Stimulated activated naive CD8-positive, alpha-beta T cell treated with anti-CD3 and anti-CD28 coated beads, Interleukin-15, amount 100 ng/mL, for 72 hours (primary cell): ENCODE results near the gene PIGQ.
A peak's percentile ranks its signal among the peaks of the same experiment; 100 is the strongest.

Experiments used
- ATAC-seq: fragments of 150-1000 bp; cut with Tn5 transposase; 2 replicates; pipeline ENCODE4 v1.10.0; 2021; ENCODE audit warnings: mild to moderate bottlenecking, moderate library complexity
- DNase-seq, 2 donors: peaks; one replicate each; pipeline ENCODE4 v3.0.0; 2021 to 2022
- H3K27ac Mint-ChIP-seq, 2 donors: one replicate each; pipeline ENCODE4 v1.8.0; 2022; ENCODE audit warnings: mild to moderate bottlenecking in 2 of 2, mixed read lengths in 2 of 2, moderate library complexity in 2 of 2
- H3K27me3 Mint-ChIP-seq: one replicate; pipeline ENCODE4 v1.8.0; 2022; ENCODE audit warnings: mixed read lengths
- H3K4me1 Mint-ChIP-seq: one replicate; pipeline ENCODE4 v1.8.0; 2022; ENCODE audit warnings: mild to moderate bottlenecking, mixed read lengths
- H3K4me3 Mint-ChIP-seq, 2 donors: one replicate each; pipeline ENCODE4 v1.8.0; 2022; ENCODE audit warnings: mild to moderate bottlenecking in 2 of 2, mixed read lengths in 2 of 2, moderate library complexity in 1 of 2
- H3K9me3 Mint-ChIP-seq, 2 donors: one replicate each; pipeline ENCODE4 v1.8.0; 2022; ENCODE audit warnings: mixed read lengths in 2 of 2

PIGQ gene

DNA sequence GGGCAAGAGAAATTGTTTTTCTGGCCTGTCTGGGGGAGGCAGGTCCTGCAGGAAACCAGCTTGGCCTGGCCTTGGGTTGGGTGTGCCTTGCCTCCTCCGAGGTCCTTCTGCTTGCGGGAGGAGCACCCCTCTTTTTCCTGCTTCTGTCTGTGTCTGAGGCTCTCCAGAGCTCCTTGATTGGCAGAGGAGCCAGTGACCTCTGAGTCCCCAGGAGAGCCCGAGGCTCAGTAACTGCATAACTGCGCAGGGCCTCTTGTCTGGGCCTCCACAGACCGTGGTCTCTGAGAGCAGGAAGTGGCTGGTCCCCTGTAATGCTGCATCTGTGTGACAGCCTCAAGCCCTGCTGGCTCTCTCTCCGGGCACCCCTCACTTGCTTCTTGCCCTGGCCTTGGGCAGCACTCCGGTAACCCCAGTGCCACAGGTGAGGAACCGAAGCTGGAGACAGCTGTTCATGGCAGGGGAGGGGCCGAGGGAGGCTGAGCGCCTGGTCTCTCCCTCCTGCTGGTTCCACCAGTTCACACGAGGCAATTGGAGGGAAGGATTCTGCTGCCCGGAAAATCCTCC, 40.7 kb upstream of the PIGQ start:
- Mint-ChIP-seq H3K9me3 (no peaks in the 10 kb centered on the region), H3K4me1 (peaks cover 55% of the 10 kb centered on the region), H3K27me3 (no peaks in the 10 kb centered on the region), H3K27ac (peak overlapping the region; percentile 93 to 94), H3K4me3 (peak overlapping the region; percentile 92 to 95)
- DNase-seq (peak; percentile 29 to 41), ATAC-seq (no peak)

DNA sequence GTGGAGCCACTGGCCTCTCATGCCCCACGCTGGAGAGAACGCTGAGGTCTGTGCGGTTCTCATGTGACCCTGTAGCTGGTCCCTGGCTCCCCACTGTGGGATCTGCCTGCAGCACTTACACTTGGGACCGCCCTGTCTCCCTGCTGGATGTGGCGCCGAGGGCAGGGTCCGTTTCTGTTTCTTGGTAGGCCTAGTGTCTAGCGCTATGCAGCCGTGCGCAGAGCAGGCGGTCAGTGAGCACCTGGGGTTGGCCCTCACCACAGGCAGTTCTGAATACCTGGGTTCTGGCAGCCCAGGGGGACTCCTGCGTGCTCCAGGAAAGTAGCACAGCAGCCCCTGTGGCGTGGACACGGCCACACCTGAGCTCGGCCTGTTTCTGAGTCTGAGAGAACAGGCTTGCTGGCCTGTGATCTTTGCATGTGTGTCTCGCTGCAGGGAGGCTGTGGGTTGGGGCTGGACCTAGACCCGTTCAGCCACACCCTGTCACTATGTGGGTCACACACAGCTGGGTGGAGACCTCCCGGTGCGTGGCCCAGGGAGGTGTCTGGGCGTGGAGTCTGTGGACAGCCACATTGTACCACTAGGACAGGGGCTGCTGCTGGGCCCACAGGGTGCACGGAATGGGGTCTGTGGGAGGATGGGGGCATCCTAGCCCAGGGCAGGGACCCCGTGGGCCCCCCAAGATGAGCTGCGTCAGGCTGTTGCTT, 39.5 kb upstream of the PIGQ start:
- no peak for ATAC-seq
- Mint-ChIP-seq H3K27me3 (no peaks in the 10 kb centered on the region), H3K9me3 (no peaks in the 10 kb centered on the region), H3K27ac (peak overlapping the region in 1 of 2 donors; percentile 76), H3K4me1 (peaks cover 43% of the 10 kb centered on the region), H3K4me3 (peak overlapping the region; percentile 29 to 54)
- DNase-seq: no peak

DNA sequence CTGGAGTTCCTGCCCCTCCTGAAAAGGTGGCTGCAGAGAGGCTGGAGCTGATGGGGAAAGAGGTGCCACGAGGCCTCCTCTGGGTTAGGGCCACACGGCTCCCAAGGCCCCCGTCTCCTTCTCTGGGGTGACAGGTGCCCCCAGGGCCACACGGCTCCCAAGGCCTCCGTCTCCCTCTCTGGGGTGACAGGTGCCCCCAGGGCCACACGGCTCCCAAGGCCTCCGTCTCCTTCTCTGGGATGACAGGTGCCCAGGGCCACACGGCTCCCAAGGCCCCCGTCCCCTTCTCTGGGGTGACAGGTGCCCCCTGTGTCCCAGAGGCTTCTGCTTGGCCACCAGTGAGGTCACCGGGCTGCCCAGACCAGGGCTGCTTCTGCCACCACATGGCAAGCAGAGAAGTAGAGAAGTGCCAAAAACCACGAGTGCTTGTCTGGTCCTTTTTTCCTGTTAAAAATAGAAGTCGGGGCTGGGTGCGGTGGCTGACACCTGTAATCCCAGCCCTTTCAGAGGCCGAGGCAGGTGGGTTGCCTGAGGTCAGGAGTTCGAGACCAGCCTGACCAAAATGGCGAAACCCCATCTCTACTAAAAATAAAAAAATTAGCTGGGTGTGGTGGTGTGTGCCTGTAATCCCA, 38.2 kb upstream of the PIGQ start:
- Mint-ChIP-seq H3K4me1 (peaks cover 30% of the 10 kb centered on the region), H3K4me3 (no peak overlapping the region), H3K9me3 (no peaks in the 10 kb centered on the region), H3K27me3 (no peaks in the 10 kb centered on the region), H3K27ac (peak overlapping the region in 1 of 2 donors; percentile 19)
- no peak for DNase-seq
- no peak for ATAC-seq

DNA sequence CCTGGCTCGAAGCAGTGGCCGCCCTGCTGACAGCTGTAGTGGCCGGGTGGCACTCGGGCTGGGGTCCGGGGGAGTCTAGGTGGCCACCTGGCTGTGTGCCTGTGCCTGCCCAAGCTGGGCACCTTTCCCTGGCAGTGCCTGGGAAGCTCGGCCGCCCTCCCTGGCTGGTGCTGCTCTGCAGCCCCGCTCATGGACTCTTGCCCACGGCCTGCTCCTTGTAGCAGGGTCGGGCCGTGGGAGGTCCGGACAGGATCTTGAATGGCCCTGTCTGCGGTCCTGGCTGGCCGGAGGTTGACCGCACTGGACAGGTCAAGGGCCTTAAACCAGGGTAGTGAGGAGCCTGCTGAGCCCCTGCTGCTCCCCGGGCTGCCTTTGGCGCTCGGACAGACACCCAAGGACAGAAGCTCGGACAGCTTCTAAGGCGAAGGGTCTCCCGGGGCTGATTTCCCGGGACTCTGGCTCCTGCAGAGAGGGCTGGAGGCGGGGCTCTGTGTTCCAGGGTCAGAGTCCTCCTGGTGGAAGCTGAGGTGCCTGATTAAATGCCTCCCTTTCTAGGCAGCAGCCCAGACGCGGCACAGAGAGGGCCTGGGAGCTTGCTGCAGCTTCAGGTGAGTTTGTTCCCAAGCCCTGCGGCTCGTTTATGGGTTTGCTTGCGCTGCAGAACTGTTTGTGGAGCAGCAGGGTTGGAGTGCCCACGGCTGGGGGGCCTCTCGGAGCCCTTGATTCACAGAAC, 36.2 kb upstream of the PIGQ start:
- peaks cover 29% of the 10 kb centered on the region for H3K4me1 Mint-ChIP-seq
- H3K27me3 Mint-ChIP-seq: no peaks in the 10 kb centered on the region
- H3K27ac Mint-ChIP-seq: peak overlapping the region in 1 of 2 donors; percentile 48
- H3K4me3 Mint-ChIP-seq: no peak overlapping the region
- DNase-seq: no peak
- H3K9me3 Mint-ChIP-seq: no peaks in the 10 kb centered on the region
- ATAC-seq: no peak

DNA sequence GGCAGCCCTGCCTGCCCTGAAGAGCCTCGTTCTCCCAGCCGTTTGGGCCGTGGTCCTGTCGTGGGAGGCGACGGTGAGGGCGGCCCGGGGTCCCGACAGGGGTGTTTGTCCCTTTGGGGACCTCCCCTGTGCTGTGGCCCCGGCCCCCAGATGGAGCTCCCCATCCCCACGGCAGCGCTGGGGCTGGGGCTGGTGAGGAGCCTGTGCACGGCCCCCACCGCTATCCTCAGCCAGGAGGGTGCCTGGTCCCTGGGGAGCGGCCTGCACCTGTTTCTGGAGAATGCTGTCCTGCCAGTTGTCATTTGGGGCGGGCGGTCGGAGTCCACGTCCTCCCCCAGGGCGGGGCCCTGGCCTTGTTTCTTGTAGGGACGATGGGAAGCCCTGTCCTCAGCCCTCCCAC, 35.6 kb upstream of the PIGQ start:
- Mint-ChIP-seq H3K9me3 (no peaks in the 10 kb centered on the region), H3K27me3 (no peaks in the 10 kb centered on the region), H3K4me3 (no peak overlapping the region), H3K27ac (peak overlapping the region in 1 of 2 donors; percentile 48), H3K4me1 (peaks cover 23% of the 10 kb centered on the region)
- DNase-seq: no peak
- peak; percentile 24 for ATAC-seq

DNA sequence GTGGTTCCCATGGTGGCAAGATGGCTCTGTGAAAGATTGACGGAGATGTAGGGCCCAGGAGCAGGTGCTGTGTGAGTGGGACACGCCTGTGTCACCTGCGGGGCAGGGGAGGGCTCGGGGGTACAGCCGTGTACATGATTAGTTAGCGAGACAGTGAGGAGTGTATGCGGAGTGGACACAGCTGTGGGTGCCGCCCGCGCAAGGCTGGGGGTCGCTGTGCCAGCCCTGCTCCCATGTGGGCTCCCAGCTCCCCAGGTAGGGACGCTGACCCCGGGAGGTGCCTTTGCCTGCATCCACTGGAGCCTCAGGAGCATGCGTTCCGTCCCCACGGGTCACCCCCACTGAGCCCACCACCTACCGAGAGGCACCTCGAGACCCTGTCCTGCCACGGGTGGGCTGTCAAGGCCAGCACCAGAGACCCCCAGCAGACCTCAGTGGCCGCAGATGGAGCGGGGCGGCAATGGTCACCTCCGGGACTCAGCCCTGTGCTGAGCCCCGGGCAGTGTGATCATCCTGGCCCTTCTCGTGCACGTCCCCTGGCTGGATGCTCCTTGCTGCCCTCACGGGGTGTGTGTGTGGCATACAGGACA, 34.8 kb upstream of the PIGQ start:
- no peaks in the 10 kb centered on the region for H3K9me3 Mint-ChIP-seq
- peaks cover 15% of the 10 kb centered on the region for H3K4me1 Mint-ChIP-seq
- H3K4me3 Mint-ChIP-seq: no peak overlapping the region
- ATAC-seq (no peak), DNase-seq (no peak)
- no peaks in the 10 kb centered on the region for H3K27me3 Mint-ChIP-seq
- peak overlapping the region in 1 of 2 donors; percentile 66 for H3K27ac Mint-ChIP-seq

DNA sequence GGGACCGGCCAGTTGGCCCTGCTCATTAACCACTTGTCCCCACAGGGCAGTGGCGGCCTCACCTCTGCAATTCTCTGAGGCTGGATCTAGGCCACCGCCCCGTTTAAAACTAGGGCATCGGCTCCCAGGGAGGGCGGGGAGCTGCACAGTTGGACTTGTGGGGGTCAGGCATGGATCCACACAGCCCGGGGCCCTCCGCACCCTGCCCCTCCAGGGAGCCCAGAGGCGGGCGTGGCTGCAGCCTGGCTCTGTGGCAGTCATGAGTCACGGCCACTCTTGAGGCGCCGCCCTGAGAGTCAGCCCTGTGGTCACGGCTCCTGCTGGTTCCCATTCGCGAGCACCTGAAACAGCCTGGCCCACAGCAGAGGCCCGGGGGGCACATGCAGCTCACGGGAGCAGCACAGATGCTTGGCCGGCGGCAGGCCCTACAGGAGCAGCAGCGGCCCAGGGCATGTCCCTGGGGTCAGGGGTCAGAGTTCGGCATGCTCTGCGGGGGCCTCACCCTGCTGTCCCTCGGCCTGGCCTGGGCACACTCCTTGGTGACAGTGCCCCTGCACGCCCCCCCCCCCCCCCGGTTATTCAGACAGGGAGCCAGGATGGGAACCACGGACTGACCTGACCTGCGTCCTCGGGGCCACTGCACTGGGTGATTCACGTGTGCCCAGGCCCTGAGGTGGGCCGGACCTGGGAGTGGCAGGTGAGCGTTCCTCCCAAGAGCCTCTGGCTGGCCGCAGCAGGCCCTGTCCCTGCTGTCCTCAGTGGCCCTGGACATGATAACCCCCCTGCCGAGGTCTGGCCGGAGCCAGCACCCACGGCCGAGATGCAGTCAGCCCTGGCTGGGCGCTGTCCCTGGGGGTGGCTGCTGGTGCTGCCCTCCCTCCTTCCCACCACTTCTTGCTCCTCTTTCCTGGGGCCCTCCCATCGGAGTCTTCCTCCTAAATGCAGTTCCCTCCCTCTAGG, 34.0 kb upstream of the PIGQ start:
- Mint-ChIP-seq H3K4me1 (peaks cover 8% of the 10 kb centered on the region), H3K27me3 (no peaks in the 10 kb centered on the region), H3K4me3 (no peak overlapping the region), H3K27ac (no peak overlapping the region), H3K9me3 (no peaks in the 10 kb centered on the region)
- DNase-seq: no peak
- ATAC-seq: no peak

DNA sequence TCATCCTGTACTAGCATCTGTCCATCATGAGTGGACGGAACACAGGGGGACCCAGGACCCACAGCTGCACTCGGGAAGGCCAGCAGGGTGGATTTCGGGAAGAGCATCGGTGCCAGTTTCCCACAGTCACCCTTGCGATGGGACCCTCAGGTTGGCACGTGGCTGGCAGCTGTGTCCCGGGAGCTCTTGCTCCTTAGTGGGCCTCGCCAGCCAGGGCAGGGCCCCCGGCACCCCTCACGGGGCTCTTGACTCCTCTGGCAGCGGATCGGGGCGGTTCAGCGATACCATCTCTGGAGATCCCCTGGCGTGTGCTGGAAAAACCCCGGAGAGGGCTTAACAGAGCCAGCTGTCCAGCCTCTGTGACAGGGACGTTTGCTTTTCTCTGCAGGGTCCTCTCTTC, 33.0 kb upstream of the PIGQ start:
- H3K4me3 Mint-ChIP-seq: no peak overlapping the region
- no peak for ATAC-seq
- DNase-seq: no peak
- H3K9me3 Mint-ChIP-seq: no peaks in the 10 kb centered on the region
- peaks cover 8% of the 10 kb centered on the region for H3K4me1 Mint-ChIP-seq
- H3K27me3 Mint-ChIP-seq: no peaks in the 10 kb centered on the region
- H3K27ac Mint-ChIP-seq: no peak overlapping the region

DNA sequence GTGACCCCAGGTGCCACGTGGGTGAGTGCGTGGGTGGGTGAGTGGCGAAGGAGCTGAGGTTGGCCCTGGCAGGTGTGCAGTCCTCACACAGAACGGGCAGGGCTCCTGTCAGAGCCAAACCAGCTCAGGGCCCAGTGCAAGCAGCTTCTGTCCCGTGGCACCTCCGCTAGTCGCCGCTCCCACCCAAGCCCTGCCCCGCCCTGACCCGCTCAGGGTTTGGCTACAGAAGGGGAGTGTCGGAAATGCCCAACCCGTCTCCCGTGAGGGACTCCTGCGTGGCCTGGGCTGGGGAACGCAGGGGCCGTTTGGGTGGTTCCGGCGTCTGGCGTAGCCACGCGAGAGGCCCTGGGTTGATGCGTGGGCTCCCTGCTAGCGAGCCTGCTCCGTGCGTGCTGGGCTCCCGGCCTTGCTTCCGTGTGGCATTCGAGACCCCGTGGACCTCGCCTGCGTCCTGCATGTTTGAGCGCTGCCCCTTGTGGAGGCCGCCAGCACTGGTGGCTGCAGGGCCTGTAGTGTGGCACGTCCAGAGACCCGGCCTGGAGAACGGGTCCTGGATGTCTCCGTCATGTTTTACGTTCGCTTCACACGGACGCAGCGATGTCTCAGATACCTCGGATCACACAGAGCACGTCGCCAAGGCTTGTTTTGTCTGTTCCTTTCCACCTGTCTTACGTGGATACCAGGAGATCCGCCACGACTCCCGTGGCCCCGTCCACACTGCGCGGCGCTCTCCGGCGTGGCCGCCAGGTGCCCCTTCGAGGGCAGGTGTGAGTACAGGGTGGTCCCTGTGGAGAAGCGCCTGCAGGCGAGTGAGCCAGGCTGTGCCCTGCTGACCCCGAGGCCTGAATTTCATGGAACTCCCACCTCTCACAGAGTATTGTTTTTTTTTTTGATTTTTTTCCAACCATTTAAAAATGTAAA, 32.1 kb upstream of the PIGQ start:
- ATAC-seq (no peak), DNase-seq (no peak)
- no peak overlapping the region for H3K27ac Mint-ChIP-seq
- H3K27me3 Mint-ChIP-seq: no peaks in the 10 kb centered on the region
- no peak overlapping the region for H3K4me3 Mint-ChIP-seq
- H3K9me3 Mint-ChIP-seq: no peaks in the 10 kb centered on the region
- peaks cover 8% of the 10 kb centered on the region for H3K4me1 Mint-ChIP-seq

DNA sequence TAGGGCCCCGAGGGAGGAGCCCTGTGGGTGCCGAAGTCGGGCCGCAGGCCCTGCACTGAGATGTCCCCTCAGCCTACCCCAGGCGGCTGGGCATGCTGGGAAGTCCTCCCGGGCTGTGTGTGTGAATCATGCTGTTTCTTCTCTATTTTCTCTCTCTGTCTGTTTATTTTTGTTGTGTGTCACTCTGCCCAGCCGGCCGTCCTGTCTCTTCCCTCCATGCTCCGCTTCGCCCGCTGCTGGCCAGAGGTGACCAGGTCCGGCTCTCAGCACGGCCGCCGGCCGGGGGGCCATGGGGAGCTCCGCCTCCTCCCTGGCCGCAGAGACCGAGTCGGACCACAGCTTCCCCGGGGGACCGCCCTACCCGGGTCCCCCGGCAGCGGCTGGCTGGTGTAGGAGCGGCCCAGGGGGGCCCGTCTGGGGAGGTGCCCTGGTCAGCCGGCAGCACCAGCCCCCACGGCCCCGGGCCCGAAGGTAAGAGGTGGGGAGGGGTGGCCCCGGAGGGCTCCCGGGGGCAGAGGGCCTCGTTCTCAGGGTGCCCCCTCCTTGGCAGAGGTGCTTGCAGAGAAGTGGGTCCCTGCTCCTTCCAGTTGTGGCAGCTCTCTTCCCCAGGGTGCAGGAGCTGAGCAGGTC, 29.8 kb upstream of the PIGQ start:
- DNase-seq (no peak), ATAC-seq (peak; percentile 55)
- Mint-ChIP-seq H3K27ac (no peak overlapping the region), H3K4me1 (peaks cover 4% of the 10 kb centered on the region), H3K4me3 (no peak overlapping the region), H3K9me3 (no peaks in the 10 kb centered on the region), H3K27me3 (no peaks in the 10 kb centered on the region)

DNA sequence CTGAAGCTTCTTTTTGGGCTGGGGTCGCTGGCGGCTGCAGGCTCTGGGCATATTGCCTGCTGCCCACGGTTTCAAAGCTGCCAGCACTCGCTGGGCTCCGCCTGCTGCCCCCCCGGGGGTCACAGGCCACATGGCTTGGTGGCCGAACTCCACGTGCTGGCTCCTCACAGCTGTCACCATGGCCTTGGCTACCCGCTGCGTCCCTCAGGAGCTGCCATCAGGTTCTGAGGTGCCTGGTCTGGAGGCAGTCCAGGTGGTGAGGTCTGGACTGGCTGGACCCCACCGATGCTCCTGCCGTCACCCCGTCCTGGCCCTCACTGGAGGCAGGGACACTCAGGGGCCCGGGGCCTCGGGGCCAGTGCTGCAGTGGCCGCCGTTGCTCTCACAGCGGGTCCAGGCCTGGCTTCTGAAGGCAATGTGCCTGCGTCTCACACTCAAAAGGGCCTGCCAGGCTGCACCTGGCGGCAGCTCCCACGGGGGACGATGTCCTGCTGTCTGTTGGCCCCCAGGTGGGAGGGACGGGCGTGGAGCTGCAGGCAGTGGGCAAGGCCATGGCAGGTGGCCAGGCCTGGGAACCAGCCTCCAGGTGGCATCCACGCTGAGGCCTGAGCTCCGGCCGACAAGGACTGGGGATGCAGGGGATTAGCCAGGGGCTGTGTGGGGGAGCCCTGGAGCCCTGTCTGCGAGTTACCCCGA, 29.0 kb upstream of the PIGQ start:
- Mint-ChIP-seq H3K4me1 (peaks cover 4% of the 10 kb centered on the region), H3K4me3 (no peak overlapping the region), H3K27me3 (no peaks in the 10 kb centered on the region), H3K9me3 (no peaks in the 10 kb centered on the region), H3K27ac (peak overlapping the region in 1 of 2 donors; percentile 48)
- no peak for DNase-seq
- no peak for ATAC-seq

DNA sequence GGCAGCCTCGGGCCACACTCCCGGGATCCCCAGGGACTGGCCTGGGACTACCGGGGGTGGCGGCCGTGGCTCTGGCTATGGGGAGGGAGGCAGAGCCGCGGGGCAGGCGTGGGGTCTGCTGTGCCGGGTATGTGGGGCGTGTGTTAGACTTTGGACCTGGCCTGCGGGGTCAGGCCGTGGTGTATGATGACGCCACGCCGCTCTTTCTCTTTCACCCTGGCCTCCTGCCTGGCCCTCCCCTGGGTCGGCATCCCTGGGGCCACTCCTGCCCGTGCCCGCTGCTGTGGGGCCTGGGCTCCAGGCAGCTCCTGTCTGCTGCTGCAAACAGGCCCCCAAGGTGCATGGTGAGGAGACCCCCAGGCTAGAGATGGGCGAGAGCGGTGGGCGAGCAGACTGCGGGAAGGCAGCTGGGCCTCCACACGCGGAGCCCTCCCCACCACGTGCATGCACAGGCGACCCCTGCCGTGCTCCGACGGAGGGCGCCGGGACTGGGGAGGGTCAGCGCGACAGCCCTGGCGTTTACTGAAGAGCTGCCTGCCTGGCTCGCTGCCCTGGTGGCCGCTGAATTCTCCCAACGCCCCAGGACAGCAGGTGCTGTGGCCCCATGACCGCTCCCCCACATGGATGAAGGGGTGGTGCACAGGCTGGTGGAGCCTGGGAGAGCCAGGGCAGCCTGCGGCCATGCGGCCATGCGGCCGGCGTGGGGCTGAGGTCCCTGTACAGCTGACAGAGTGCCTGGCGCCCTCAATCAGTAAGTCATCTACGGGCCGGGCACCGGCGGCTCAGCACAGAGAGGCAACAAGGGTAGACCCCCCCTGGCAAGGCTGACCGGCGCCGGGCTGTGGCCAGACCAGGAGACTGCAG, 26.2 kb upstream of the PIGQ start:
- no peak overlapping the region for H3K27ac Mint-ChIP-seq
- no peak overlapping the region for H3K4me3 Mint-ChIP-seq
- H3K27me3 Mint-ChIP-seq: no peaks in the 10 kb centered on the region
- DNase-seq (no peak), ATAC-seq (no peak)
- peaks cover 7% of the 10 kb centered on the region for H3K4me1 Mint-ChIP-seq
- no peaks in the 10 kb centered on the region for H3K9me3 Mint-ChIP-seq
